ENCODE data around the gene PRH1. TPM values are rescaled to one million over a fixed set of nuclear protein-coding genes. Genes with fewer than 3 reads are reported as not detected.

The PRH1 gene
- total RNA-seq, 2 experiments from 2014 or later, result 11.0 to 12.7 TPM

DNA sequence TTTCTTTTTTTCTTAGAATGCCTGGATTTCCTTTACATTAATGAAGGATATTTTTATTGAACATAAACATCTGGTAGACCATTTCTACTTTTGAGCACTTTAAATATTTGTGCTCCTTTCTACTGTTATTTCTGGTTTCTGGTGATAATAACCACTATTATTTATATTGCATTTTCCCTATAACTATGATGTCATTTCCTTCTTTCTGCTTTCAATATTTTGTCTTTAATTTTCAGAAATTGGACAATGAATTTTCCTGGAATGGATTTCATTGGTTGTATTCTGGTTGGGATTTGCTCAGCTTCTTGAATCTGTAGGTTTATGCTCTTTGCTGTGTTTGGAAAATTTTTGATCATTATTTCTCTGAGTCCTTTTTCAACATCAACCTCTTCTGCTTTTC is 5.2 kb upstream of the PRH1 start:
- DNase-seq, result no peak
- no peaks in the 10 kb centered on the region for H3K27me3 Mint-ChIP-seq
- no peak overlapping the region for H3K4me3 Mint-ChIP-seq
- H3K9me3 Mint-ChIP-seq (ENCODE audit: low read depth), result no peaks in the 10 kb centered on the region
- H3K4me1 Mint-ChIP-seq, result no peaks in the 10 kb centered on the region
- POLR2A ChIA-PET, result no interaction called here
- no peak overlapping the region for H3K27ac Mint-ChIP-seq
- peaks cover 10% of the 10 kb centered on the region for H3K36me3 Mint-ChIP-seq (ENCODE audit: low read depth)
- no peak for ATAC-seq
- CTCF ChIA-PET, result interaction anchor here (0.5 kb wide), 1 partner anchor 700 kb away, joined by 3 read pairs; no protein-coding TSS in a partner anchor
- intact Hi-C loops (cut with DNase I, micrococcal nuclease), result no loop called here

DNA sequence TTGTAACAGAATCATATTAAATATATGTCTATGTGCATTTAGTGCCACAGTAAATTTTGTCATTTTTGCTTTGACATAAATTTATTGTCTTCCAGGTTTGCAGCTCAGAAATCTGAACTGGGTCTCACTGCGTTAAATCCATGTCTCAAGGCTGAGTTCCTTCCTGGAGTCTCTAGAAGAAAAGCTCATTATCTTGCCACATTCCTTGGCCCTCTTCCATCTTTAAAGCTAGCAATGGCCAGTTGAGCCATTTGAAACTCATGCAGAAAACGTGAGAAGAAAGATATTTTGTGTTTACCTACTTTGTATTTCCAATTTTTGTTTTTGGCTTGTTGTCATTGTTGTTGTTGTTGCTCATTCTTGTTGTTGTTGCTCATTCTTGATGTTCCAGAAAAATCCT is 10.7 kb downstream of the PRH1 start:
- ChIA-PET POLR2A (no interaction called here), CTCF (no interaction called here)
- DNase-seq, result no peak
- Mint-ChIP-seq H3K4me1 (no peaks in the 10 kb centered on the region), H3K27me3 (no peaks in the 10 kb centered on the region), H3K27ac (no peak overlapping the region), H3K4me3 (no peak overlapping the region), H3K9me3 (ENCODE audit: low read depth) (peaks cover 5% of the 10 kb centered on the region), H3K36me3 (ENCODE audit: low read depth) (peaks cover 34% of the 10 kb centered on the region)
- ATAC-seq, result no peak
- intact Hi-C loops (cut with DNase I, micrococcal nuclease), result no loop called here

DNA sequence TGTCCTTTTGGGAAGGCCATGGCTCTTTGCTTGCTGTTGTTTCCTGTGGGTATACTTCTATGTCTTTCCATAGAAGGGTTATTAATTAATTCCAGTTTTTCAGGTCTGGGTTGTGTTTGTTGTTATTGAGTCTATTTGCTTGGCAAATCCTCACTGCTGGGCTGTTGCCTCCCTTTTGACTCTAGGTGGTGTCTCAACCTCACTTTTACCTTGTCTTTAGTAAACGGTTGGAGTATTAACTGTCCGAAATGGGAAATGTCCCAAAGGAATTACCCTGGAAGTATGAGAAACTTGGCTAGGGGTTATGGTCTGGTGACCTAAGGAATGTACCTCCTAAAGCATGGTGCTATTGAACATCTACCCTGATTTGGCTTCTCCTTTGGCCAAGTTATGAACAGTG is 16.7 kb downstream of the PRH1 start:
- ChIA-PET CTCF (interaction anchor here (1.0 to 1.2 kb wide), 2 partner anchors 12 to 29 kb away, joined by 3 read pairs; no protein-coding TSS in a partner anchor), POLR2A (no interaction called here)
- H3K4me1 Mint-ChIP-seq, result no peaks in the 10 kb centered on the region
- DNase-seq (no peak), ATAC-seq (no peak)
- H3K27ac Mint-ChIP-seq, result no peak overlapping the region
- H3K36me3 Mint-ChIP-seq (ENCODE audit: low read depth), result peaks cover 32% of the 10 kb centered on the region
- H3K9me3 Mint-ChIP-seq (ENCODE audit: low read depth), result peaks cover 16% of the 10 kb centered on the region
- intact Hi-C loops (cut with DNase I, micrococcal nuclease), result no loop called here
- no peaks in the 10 kb centered on the region for H3K27me3 Mint-ChIP-seq
- no peak overlapping the region for H3K4me3 Mint-ChIP-seq

DNA sequence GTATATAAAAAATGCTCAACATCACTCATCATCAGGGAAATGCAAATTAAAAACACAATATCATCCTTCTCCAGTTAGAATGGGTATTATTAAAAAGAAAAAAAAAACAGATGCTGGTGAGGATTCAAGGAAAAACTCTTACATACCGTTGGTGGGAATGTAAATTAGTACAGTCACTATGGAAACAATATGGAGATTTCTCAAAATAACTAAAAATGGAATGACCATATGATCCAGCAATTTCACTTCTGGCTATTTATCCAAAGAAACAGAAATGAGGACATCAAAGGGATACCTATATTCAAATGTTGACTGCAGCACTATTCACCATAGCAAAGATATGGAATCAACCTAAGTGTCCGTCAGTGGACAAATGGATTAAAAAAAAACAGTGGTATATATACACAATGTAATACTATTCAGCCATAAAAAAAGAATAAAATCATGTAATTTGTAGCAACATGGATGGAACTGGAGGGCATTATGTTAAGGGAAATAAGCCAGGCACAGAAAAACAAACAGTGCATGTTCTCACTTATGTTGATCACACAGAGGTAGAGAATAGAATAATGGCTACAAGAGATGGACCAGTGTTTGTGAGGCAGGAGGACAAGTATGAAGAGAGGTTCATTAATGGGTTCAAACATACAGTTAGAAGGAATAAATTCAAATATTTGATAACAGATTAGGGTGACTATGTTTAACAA is 20.4 kb downstream of the PRH1 start:
- intact Hi-C loops (cut with DNase I, micrococcal nuclease), result no loop called here
- Mint-ChIP-seq H3K4me1 (no peaks in the 10 kb centered on the region), H3K36me3 (ENCODE audit: low read depth) (peaks cover 59% of the 10 kb centered on the region), H3K27ac (no peak overlapping the region), H3K4me3 (no peak overlapping the region), H3K27me3 (no peaks in the 10 kb centered on the region), H3K9me3 (ENCODE audit: low read depth) (peaks cover 37% of the 10 kb centered on the region)
- ChIA-PET POLR2A (no interaction called here), CTCF (no interaction called here)
- DNase-seq, result no peak
- ATAC-seq, result no peak

DNA sequence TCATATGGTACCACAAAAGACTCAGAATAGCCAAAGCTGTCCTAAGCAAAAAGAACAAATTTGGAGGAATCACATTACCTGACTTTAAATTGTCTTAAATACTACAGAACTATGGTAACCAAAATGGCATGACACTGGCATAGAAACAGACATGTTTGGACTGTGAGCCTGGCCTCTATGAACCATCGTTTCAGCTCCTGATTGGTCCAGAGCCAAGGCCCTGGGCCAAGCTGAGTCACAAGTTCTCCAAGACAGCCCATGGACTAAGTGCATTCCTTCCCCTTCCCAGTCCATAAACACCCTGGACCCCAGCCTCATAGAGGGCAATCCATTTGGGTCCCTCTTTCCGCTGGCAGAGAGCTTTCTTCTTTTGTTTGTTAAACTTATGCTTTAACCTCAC is 22.7 kb downstream of the PRH1 start:
- DNase-seq (no peak), ATAC-seq (no peak)
- POLR2A ChIA-PET, result no interaction called here
- CTCF ChIA-PET, result no interaction called here
- Mint-ChIP-seq H3K4me1 (no peaks in the 10 kb centered on the region), H3K4me3 (no peak overlapping the region), H3K27ac (no peak overlapping the region), H3K27me3 (no peaks in the 10 kb centered on the region), H3K36me3 (ENCODE audit: low read depth) (peaks cover 78% of the 10 kb centered on the region), H3K9me3 (ENCODE audit: low read depth) (peaks cover 57% of the 10 kb centered on the region)
- intact Hi-C loops (cut with DNase I, micrococcal nuclease), result no loop called here

DNA sequence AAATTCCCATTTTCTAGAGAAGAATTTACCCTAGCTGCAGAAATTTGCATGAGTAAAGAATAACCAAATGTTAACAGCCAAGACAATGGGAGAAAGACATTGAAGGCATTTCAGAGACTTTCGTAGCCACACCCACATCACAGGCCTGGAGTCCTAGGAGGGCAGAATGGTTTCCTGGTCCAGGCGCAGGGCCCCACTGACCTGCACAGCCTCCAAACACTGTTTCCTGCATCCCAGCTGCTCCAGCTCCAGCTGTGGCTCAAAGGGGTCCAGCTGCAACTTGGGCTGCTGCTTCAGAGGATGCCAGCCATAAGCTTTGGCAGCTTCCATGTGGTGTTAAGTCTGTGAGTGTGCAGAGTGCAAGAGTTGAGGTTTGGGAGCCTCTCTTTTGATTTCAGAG is 28.2 kb downstream of the PRH1 start:
- ChIA-PET CTCF (interaction anchor here (1.2 kb wide), 1 partner anchor 11 kb away, joined by 3 read pairs; no protein-coding TSS in a partner anchor), POLR2A (no interaction called here)
- peaks cover 25% of the 10 kb centered on the region for H3K4me1 Mint-ChIP-seq
- H3K27me3 Mint-ChIP-seq, result no peaks in the 10 kb centered on the region
- H3K9me3 Mint-ChIP-seq (ENCODE audit: low read depth), result peaks cover 37% of the 10 kb centered on the region
- H3K27ac Mint-ChIP-seq, result no peak overlapping the region
- intact Hi-C loops (cut with DNase I, micrococcal nuclease), result no loop called here
- H3K36me3 Mint-ChIP-seq (ENCODE audit: low read depth), result peaks cover 48% of the 10 kb centered on the region
- ATAC-seq, result no peak
- DNase-seq, result no peak
- H3K4me3 Mint-ChIP-seq, result no peak overlapping the region

DNA sequence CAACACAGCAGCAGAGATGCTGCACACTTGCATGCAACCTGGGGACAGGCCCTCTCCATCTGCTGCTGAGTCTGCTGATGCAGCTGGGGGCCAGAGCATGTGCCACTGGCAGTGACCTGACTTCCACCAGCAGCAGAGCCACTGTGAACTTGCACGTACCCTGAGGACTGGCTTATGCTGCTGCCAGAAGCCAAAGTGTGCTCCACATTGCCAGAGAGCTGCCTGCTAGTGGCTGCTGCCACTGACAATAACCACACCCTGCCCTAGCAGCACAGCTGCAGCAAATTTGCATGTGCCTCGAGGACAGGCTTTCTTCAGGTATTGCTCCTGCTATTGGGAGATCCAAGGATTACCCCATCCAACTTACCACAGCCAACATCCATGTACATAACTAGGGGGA is 30.3 kb downstream of the PRH1 start:
- H3K4me3 Mint-ChIP-seq, result no peak overlapping the region
- no peaks in the 10 kb centered on the region for H3K27me3 Mint-ChIP-seq
- intact Hi-C loops (cut with DNase I, micrococcal nuclease), result no loop called here
- ATAC-seq, result no peak
- peaks cover 30% of the 10 kb centered on the region for H3K36me3 Mint-ChIP-seq (ENCODE audit: low read depth)
- H3K4me1 Mint-ChIP-seq, result peaks cover 38% of the 10 kb centered on the region
- ChIA-PET CTCF (no interaction called here), POLR2A (no interaction called here)
- no peak overlapping the region for H3K27ac Mint-ChIP-seq
- peaks cover 27% of the 10 kb centered on the region for H3K9me3 Mint-ChIP-seq (ENCODE audit: low read depth)
- no peak for DNase-seq

DNA sequence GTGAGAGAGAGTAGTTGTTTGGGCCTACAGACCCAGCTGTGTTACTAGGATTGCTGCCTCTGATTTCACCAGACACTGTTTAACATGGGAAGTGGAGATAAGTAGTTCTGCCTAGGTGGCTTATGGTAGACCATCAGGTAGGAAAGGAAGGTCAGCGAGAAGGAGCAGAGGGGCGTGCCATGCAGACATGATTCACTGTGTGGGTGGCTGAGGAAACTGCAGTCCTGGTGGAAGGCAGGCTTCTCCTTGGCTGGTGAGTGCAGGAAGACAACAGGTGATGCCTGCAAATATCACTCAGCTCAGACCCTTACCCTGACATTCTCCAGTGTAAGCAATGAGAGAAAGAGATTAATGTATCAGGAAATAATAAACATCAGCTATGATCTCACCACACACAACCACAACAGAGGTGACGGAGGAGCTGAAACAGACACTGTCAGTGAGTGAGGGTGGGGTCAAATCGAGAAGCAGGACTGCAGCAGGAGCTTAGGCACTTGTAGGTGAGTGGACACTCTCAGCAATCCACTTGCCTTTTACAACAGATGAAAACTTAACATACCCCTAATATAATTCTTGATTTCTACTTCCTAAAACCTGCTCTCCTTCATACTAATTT is 32.7 kb downstream of the PRH1 start:
- ATAC-seq (no peak), DNase-seq (no peak)
- ChIA-PET CTCF (interaction anchor here (0.8 kb wide), 1 partner anchor 637 kb away, joined by 3 read pairs; no protein-coding TSS in a partner anchor), POLR2A (no interaction called here)
- intact Hi-C loops (cut with DNase I, micrococcal nuclease), result no loop called here
- Mint-ChIP-seq H3K9me3 (ENCODE audit: low read depth) (peaks cover 7% of the 10 kb centered on the region), H3K4me1 (peaks cover 38% of the 10 kb centered on the region), H3K36me3 (ENCODE audit: low read depth) (peaks cover 15% of the 10 kb centered on the region), H3K4me3 (no peak overlapping the region), H3K27me3 (no peaks in the 10 kb centered on the region), H3K27ac (no peak overlapping the region)

DNA sequence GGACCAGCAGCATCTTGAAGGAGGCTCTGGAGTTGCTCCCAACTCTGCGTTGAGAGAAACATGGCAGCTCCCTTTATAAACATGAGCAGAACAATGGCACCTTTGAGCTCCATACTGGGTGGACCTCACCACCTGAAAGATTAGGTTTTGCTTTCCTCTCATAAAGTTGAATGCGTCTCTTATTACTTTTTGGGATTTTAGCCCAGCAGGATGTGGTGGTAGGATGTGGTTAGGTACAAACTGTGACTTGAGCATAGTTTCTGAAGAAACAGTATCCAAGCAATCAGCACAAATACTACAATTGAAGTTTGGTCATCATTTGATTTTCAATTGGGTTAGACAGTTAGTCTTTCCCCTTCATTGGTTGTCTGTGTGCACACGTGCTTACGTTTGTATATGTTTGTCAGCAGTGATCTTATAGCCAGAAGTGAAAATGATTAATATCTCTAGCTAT is 34.6 kb downstream of the PRH1 start, which contains the start of gene PRR4:
Gene PRR4 (minus strand): TSS at position 51 of the 454 bp plus-strand sequence. CDS start 38 bp downstream, at position 13.
- DNase-seq (peak; percentile 20), ATAC-seq (peak; percentile 58)
- no peaks in the 10 kb centered on the region for H3K9me3 Mint-ChIP-seq (ENCODE audit: low read depth)
- peaks cover 7% of the 10 kb centered on the region for H3K36me3 Mint-ChIP-seq (ENCODE audit: low read depth)
- no peak within 1 kb of the TSS for H3K4me3 Mint-ChIP-seq
- CTCF ChIA-PET, result interaction anchor here (0.7 to 1.3 kb wide), 2 partner anchors 9 to 236 kb away, joined by 3 to 4 read pairs; no protein-coding TSS in a partner anchor
- POLR2A ChIA-PET, result interaction anchor here (0.6 kb wide), 1 partner anchor 29 kb away, joined by 3 read pairs; no protein-coding TSS in a partner anchor
- intact Hi-C loops (cut with DNase I, micrococcal nuclease), result no loop called here
- H3K27ac Mint-ChIP-seq, result no peak within 1 kb of the TSS
- no peaks in the 10 kb centered on the region for H3K27me3 Mint-ChIP-seq
- H3K4me1 Mint-ChIP-seq, result peaks cover 36% of the 10 kb centered on the region

DNA sequence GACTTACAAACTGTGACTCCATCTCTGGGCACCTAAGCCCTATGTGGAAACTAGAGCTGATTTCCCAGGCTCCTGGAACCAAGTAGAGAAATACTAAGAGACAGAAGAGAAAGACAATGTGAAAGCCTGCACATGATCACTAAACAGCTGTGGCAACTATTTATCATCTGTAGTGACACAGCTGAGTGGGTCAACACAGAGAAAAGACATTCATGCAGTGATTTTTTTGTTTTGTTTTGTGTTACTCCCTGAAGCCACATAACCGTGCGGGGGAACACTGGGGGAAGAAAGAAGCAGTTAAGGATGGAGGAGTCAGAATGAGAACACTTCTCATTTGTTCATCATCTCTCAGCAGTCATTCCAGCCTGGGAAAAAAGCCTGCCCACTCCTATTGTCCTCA is 36.3 kb downstream of the PRH1 start:
- DNase-seq (no peak), ATAC-seq (no peak)
- Mint-ChIP-seq H3K4me3 (no peak overlapping the region), H3K27ac (no peak overlapping the region), H3K9me3 (ENCODE audit: low read depth) (no peaks in the 10 kb centered on the region), H3K36me3 (ENCODE audit: low read depth) (peaks cover 11% of the 10 kb centered on the region), H3K27me3 (no peaks in the 10 kb centered on the region), H3K4me1 (peaks cover 31% of the 10 kb centered on the region)
- CTCF ChIA-PET, result interaction anchor here (0.6 to 0.7 kb wide), 3 partner anchors 351 to 1543 kb away, joined by 3 read pairs; no protein-coding TSS in a partner anchor
- intact Hi-C loops (cut with DNase I, micrococcal nuclease), result no loop called here
- POLR2A ChIA-PET, result no interaction called here

DNA sequence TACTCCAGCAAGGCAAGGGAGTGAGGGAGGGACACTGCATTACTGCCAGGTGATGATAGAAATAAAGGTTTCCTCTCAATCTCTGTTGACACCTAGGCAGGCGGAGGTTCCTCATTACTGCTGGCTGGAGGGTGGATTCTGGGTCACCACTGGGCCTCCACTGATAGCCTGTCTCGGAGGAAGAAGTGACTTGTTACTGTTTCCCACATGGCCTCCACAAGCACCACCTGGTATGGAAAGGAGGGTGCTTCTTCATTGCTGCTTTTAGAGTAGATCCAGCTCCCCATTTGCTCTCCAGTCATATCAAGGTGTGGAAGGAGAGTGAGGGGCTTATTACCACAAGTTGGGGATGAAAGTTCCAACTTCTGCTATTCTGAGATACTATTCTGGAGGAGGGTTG is 41.2 kb downstream of the PRH1 start:
- Mint-ChIP-seq H3K4me1 (no peaks in the 10 kb centered on the region), H3K27me3 (no peaks in the 10 kb centered on the region), H3K27ac (no peak overlapping the region), H3K36me3 (ENCODE audit: low read depth) (peaks cover 14% of the 10 kb centered on the region), H3K4me3 (no peak overlapping the region), H3K9me3 (ENCODE audit: low read depth) (no peaks in the 10 kb centered on the region)
- ChIA-PET CTCF (no interaction called here), POLR2A (no interaction called here)
- ATAC-seq (no peak), DNase-seq (no peak)
- intact Hi-C loops (cut with DNase I, micrococcal nuclease), result no loop called here

DNA sequence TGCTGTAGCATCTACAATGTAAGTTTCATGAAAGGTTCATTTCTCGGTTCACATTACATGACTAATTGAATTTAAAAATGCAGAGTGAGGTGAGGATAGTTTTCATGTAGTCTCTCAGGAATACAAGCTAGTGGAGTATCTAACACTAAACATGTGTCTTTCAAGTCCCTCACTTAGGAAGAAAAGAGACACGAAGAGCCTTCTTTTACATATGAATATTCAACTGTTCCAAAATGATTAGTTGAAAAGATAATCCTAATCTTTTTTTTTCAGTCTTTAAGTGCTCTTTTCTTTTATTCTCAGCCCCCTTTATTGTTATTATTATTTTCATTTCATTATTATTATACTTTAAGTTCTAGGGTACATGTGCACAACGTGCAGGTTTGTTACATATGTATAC is 45.6 kb downstream of the PRH1 start:
- H3K4me1 Mint-ChIP-seq, result no peaks in the 10 kb centered on the region
- CTCF ChIA-PET, result interaction anchor here (0.7 to 0.8 kb wide), 3 partner anchors 30 to 511 kb away, joined by 3 read pairs; no protein-coding TSS in a partner anchor

More for the DNA sequence above, 45.6 kb downstream of the PRH1 start:
- ATAC-seq, result no peak
- DNase-seq, result no peak
- Mint-ChIP-seq H3K4me3 (no peak overlapping the region), H3K27me3 (no peaks in the 10 kb centered on the region), H3K36me3 (ENCODE audit: low read depth) (peaks cover 5% of the 10 kb centered on the region), H3K9me3 (ENCODE audit: low read depth) (peaks cover 4% of the 10 kb centered on the region), H3K27ac (no peak overlapping the region)
- POLR2A ChIA-PET, result no interaction called here
- intact Hi-C loops (cut with DNase I, micrococcal nuclease), result no loop called here

All from activated CD4-positive, alpha-beta T cell treated with anti-CD3 and anti-CD28 coated beads for 36 hours (primary cell).